GM19023 (cell line): ENCODE results near the gene MITD1.
A peak's percentile ranks its signal among the peaks of the same experiment; 100 is the strongest.
"Not testable (repeated sequence)": the region's sequence is repeated elsewhere in the genome, so short reads cannot be mapped to it uniquely, and the experiment has no call there.

Source experiments
- ATAC-seq: cut with Tn5 transposase; IDR thresholded peaks from one replicate; pipeline ENCODE4 v1.9.1; 2021; ENCODE audit warnings: mild to moderate bottlenecking, moderate library complexity; ENCODE audit not compliant: unreplicated experiment

MITD1 gene

DNA sequence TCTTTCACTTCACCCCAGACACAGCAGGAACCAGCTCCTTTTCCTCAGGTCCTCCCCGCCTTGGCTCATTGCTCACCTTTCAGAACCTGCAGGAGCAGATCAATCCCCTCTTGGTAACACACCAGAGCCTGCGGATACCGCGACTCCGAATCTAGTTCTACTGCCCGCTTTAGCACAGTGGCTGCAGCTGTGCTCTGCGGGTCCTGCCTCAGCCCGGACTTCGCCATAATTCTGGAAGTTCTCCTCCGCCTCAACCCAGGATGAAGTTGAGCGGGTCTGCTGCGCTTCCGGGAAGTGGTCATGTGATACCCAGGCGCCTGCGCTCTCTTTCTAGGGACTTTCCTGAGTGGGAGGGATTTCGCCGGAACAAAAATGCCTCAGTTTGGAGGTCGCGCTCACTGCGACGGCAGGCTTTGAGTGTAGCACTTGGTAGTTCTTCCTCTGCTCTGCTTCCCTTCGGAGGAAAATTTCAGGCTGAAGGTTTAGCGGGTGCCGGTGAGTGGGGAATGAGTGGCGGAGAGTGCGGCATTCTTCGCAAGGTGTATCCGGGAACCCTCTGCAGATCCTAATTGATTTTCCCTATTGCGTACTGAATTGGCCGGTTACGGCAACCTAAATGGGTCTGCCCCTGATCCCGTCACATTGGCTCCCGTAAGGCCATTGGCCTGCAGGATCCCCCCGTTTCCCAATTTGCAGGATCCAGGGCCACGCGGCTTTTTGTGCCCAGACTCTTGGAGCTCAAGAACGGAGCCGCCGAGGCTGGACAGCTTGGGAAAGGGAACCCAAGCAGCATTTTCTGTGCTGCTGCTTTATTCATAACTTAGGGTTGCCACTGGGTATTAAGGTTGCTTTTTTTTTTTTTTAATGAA, at the start of gene MITD1, which contains the start of gene MRPL30:
TSS of gene MITD1 (minus strand) at position 304 of the 869 bp plus-strand sequence. CDS start at position 227, 77 bp downstream.
TSS of gene MRPL30 (plus strand) at position 430 of the 869 bp plus-strand sequence. CDS start 5,020 bp downstream, outside the sequence.
- peak; percentile 91 for ATAC-seq

DNA sequence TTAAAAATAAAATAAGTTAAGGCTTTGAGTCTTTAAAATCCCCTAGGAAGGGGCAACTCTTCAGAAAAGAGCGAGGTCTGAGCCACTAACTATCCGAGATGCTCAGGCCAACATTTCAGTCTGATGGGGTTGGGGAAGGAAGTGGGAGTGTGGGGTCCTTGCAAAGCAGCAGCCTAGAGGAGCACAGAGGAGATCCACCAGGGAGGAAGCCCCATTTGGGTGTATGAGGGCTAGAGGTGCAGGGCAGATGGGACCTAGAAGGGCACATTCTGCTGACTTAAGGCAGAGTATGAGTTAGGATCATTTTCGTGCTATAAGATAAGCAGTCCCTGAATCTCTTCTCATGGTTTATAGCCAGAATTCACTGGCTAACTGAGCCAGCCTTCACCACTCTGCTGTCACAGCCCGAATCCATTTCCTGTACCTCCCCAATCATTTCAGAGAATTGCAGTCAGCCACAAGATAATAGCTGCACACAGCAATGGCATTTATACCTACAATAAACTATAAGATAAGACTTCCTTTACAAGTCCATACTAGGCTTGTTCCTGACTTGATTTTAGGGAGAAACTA, 37.2 kb upstream of the MITD1 start:
- no peak for ATAC-seq

DNA sequence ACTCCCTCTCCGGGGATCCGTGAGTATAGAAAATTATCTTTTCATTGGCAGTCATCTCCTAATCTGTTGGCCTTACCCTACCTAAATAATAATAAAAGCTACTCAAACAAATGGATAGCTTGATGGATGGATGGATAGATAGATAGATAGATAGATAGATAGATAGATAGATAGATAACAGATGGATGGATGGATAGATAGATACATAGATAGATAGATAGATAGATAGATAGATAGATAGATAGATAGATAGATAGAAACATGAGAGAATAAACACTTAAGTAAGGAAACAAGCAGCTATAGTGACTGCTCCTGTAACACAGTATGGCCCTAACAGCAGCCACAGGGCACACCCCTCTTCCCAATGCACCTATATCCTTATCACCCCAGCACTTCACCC, 35.2 kb upstream of the MITD1 start:
- ATAC-seq: no peak

DNA sequence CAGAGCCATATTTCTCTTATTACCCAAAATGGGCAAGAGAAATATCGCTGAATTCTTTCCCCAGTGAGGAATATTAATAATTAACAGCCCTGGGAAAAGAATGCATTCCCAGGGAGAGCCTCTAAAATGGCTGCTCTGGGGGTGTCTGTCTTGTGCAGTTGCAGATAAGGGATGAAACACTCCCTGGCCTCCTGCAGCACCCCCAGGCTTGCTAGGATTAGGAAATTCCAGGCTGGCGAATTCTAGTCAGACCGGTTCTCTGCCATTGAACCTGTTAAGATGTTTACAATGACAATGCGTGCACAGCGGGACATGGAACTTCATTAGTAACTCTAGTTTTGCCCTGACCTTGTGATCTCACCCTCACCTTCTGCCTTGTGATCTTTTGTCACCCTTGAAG, 24.6 kb upstream of the MITD1 start:
- no peak for ATAC-seq

DNA sequence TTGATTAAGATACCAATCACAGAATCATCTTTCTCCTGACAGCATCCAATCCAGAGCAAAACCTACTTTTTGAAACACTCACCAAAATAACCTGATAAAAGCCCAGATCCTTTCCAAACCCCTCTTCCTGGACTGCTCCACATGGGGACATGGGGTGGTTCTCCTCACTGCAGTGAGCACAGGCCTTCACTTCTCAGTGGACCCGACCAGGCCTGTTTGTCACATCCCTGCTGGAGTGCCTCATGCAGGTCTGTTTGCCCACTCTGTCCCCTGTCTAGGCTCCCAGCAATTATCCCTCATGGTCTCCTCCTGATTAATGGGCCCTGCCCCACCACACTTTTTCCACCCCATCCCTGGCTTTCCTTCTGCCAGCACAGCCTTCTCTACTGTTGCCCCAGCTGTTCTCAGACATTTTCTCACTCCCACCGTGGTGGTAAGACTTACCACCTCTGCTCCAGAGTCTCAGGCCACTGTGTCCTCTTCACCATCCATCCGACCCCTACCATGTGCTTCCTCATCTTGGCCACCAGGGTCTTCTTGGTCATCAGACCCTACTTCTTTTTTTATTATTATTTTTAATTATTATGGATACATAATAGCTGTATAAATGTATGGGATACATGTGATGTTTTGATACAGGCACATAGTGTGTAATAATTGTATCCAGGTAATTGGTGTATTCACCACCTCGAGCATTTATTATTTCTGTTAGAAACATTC, 21.3 kb upstream of the MITD1 start:
- no peak for ATAC-seq

DNA sequence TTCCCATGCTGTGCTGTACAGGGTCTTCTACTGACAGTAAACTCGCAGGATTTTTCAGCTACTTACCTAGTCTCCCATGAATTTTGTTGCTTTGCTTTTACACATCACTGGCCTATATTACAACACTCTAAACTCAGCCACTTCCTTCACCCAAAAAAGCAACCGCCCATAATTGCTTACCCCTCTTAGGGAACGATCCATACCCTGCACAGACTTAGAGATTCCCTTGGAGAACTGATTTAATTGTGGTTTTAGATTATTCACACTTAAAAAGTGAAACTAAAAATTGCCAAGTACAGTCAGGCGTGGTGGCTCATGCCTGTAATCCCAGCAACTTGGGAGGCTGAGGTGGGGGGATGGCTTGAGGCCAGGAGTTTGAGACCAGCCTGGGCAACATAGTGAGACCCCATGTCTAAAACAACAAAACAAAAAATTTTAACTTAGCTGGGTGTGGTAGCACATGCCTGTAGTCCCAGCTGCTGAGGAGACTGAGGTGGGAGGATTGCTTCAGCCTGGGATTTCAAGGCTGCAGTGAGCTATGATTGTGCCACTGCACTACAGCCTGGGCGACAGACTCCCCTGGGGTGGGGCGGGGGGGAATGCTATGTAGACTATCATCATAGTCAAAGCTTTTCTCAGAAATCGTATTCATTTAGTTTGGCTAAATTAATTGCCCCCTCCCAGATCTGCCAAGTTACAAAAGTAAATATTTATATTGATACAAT, 19.4 kb upstream of the MITD1 start:
- ATAC-seq: no peak

DNA sequence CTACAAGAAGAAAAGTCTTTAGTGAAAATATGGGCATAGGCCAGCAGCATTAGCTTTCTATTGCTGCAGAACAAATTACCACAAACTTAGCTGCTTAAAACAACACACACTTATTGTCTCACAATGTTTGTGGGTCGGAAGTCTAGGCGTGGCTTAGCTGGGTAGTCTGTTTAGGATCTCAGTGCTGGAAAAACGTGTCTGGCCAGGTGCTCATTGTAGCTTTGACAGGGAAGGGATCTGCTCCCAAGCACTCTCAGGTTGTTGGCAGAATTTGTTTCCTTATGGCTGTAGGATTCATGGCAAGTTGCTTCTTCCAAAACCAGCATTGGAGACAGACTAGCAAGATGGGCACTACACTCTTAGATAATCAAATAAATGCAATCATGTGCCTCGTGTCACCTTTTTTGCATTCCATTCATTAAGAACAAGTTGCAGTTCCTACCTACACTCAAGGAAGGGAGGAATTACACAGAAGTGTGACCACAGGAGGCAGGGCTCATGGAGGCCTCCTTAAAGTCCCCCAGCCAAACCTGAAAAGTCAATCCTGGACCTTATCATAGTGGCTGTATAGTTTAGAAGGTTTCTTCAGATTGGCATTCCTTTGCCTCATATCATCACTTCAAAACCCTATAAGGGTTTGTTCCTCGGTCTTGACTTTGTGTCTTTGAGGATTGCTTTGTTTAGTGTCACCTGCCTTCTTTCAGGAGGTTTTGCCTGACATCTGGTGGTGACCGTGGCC, 17.4 kb upstream of the MITD1 start:
- ATAC-seq: no peak

DNA sequence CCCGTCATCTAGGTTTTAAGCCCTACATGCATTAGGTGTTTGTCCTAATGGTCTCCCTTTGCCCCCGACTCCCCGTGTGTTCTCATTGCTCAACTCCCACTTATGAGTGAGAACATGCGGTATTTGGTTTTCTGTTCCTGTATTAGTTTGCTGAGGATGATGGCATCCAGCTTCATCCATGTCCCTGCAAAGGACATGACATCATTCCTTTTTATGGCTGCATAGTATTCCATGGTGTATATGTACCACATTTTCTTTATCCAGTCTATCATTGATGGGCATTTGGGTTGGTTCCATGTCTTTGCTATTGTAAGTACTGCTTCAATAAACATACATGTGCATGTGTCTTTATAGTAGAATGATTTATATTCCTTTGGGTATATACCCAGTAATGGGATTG, 11.5 kb upstream of the MITD1 start:
- not testable (repeated sequence) for ATAC-seq

DNA sequence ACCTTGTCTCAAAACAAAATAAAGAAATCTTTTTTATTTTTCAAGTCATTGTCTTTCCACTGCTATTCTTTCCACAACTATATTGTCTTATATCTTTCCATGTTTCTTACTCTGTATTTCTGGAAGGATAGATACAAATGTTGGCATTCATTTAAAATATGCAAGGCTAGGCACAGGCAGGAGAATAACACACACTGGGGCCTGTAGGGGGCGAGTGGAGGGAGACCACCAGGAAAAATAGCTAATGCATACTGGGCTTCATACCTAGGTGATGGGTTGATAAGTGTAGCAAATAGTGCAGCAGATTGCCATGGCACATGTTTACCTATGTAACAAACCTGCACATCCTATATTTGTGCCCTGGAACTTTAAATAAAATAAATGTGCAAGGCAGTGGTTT, 9.7 kb upstream of the MITD1 start:
- ATAC-seq: no peak

DNA sequence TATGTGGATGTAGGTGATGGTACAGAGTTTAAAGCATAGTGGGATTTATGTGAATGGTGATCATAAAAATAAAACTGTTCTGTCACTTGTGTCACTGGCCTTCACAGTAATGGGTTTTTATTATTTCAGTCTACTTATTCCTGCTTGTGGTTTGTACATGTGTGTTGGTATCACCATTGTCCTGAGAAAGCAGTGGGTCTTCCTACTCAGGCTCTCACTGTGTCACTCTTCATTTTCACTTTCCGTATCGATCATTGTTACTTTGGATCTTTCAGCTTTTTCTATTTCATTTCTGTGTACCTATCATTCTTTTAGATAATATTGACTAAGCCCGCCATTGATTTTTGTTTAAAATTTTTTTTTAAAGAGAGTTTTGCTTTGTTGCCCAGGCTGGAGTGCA, 7.5 kb upstream of the MITD1 start:
- ATAC-seq: no peak

DNA sequence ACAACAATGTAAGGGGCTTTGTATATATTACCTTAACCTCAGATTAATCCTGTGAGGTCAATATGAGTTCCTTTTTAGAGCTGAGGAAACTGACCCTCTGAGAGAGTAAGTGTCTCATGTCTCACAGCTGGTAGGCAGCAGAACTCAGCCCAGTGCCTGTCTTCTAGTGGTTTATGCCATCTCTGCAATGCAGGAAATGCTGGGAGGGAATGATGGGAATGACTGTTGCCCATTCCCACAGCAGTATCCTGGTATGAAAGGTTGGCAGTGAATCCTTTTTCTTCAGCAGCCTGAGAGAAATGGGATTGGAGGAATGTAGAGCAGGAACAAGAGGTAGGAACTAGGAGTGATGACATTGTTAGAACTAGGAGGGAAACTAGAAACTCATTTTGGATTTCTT, 6.2 kb upstream of the MITD1 start:
- ATAC-seq: no peak

DNA sequence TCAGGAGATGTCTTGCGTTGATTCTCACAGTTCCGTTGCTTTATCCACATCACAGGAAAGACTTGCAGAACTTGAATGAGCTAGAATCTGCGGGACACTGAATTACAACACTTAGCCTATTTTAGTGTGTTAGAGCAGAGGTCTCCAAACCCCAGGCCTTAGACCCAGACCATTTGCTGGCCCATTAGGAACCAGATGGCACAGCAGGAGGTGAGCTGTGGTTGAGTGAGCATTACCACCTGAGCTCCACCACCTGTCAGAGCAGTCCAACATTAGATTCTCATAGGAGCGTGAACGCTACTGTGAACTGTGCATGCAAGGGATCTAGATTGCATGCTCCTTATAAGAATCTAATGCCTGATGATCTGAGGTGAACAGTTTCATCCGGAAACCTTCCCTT, 4.0 kb upstream of the MITD1 start:
- ATAC-seq: no peak

DNA sequence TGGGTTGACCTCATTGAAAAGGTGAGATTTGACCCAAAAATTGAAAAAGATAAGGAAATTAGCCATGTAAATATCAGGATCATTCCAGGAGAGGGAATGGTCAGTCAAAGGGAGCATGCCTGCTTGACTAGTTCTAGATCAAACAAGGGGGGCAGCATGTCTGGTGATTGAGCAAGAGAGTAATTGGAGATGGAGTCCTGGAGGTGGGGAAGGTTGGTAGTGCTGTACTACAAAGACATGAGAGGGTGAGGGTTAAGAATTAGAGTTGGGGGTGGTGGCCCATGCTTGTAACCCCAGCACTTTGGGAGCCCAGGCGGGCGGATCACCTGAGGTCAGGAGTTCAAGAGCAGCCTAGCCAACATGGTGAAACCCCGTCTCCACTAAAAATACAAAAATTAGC, 2.2 kb upstream of the MITD1 start:
- no peak for ATAC-seq

DNA sequence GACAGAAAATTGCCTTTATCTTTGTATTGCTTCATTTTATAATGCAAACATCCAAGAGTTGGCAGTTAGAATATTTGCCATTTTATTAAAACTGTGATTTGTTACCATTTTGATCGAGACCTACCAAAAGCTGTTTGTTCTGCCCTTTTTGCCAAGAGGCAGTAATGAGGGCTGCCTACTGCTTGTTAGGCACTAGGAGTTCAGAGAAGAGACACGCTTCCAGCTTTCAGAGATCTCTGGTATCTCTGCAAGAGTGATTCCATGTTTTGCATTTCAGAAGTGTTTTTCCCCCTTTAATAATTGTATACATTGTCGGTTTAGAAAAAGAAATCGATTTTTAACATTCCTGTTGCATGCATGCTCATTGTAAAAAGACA, 754 bp upstream of the MITD1 start:
- ATAC-seq: no peak

DNA sequence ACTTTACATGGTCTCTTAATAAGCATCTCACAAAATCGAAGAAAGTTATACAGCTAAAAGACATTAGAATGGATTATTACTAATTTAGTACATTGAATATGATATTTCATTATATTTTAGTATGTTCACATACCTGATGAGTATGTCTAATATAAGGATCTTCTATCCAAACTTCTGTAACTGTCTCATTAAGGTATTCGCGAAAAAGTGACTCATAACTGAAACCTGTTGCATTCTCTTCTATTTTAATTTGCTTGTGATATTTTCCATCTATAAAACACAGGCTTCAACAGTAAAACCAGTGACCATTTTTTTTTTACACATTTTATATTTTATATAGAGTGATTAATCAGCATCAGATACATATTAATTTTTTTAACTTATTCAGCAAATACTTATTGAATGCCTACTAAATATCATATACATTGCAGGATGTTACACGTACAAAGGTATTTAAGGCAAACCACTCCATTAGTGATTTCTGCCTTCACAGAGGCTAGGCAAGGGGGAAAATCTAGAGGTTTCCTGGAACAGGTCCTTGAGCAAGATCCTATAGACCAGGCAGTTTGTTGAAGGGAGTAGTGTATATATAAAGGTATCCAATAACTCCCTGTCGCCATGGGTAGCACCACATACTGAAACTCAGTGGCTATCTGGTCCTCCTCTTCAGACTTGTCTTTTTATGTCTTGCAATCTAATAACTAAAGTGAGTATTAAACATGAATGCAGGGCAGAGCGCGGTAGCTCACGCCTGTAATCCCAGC, 9.3 kb downstream of the MITD1 start:
- no peak for ATAC-seq

DNA sequence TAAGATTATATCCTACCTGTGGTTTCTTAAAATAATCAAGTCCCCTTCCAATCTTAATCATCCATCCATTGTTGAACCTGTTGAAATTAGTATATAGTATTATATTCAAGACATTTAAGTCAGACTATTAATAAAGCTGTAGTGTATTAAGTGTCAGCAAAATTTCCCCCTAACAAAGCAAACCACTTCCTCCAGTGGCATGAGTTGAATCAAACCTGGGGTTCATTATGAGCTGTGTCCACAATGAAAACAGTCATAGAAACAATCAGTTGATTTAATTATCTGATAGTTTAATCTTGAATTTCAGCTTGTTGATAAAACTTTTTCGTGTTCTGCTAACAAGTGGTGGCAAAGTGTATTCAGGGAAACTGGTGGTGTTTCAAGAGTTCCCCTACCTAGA, 11.3 kb downstream of the MITD1 start:
- ATAC-seq: no peak

DNA sequence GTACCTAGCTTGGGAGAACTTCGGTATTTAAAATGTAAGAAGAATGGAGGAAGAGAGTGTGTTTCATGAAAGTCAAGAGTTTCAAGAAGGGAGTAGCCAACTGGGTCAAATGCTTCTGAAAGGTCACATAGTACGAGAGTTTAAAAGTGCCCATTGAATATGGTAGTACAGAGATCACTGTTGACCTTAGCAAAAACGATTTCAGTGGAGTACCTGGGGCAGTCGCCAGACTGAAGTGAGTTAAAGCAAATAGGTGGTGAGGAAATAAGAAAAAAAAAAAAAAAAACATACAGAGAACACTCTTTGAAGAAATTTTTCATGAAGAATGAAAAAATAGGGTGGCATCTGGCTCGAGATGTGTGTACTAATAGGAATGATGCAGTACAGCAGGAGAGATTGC, 14.6 kb downstream of the MITD1 start:
- ATAC-seq: no peak

DNA sequence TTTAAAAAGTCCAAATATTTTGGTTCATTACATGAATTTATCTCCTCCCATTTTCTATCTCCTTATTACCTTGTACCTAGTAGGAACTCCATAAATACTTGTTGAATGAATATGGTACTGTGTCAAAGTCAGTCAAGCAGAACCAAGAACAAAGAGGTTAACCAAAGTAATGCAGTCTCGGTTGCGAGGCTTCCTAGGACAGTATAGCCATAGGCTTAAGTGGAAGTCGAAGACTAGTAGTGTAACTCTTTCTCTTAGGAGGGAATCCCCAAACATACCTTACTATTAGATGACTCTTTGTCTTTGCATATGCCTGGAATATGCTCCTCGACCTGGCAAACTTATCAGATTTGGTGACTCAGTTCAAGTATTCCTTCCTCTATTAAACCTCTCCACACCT, 21.3 kb downstream of the MITD1 start:
- ATAC-seq: no peak

DNA sequence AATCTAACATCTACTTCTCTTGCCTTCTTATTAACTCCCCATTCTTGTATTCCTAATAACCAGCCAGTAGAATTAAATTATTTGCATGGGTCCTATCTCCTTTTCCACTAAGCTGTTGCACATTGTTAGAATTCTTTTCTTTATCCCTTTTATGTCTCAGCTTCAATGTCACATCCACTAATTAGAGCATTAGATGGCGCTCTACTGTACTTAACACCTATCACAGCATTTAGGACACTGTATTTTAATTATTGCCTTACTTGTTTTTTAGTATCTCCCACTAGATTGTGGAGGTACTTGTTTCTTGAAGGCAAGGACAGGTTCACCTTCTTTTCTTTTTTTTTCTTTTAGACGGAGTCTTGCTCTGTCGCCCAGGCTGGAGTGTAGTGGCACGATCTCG, 22.3 kb downstream of the MITD1 start:
- no peak for ATAC-seq

DNA sequence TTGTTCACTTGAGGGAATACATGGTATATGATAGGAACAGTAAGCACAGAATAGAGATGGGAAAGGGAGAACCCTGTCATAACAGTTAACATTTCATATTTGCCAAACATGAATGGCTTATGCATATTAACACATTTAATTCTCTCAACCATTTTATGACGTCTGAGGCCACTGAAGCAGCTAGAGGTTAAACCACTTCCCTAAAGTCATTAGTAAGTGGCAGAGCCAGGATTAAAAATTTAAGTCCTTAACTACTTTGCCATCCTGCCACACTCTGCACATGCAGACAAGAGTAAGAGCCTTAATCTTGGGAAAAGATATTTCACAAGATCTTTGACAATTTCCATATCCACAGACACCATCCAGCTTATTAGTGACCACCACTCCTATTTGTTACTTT, 24.0 kb downstream of the MITD1 start:
- ATAC-seq: no peak
